Small intestine (tissue), 7 donors: Measurements from ENCODE around the gene DENR. TPM values are rescaled to one million over a fixed set of nuclear protein-coding genes. Genes with fewer than 3 reads are reported as not detected.
"Not testable (repeated sequence)": the region's sequence is repeated elsewhere in the genome, so short reads cannot be mapped to it uniquely, and the experiment has no call there.

Experiments used
- DNase-seq, 2 donors: peaks; one replicate each; pipeline versions ENCODE4 v3.0.0 to v3.0.0-alpha.2; 2013
- FAIRE-seq: peaks from 2 replicates; lab custom pipeline; 2012; peaks lifted over from hg19 to GRCh38; lab: Jason Lieb, UNC
- H3K27ac ChIP-seq, 3 donors: one replicate each; pipeline ENCODE4 v1.5.1; 2013; ENCODE audit warnings: low read length in 2 of 3, mild to moderate bottlenecking in 2 of 3, control low read depth in 1 of 3, inconsistent platforms in 1 of 3, low read depth in 1 of 3, moderate library complexity in 1 of 3
- H3K27me3 ChIP-seq, 3 donors: one replicate each; pipeline ENCODE4 v1.6.1; 2013; ENCODE audit warnings: low read length in 3 of 3, inconsistent platforms in 1 of 3; ENCODE audit not compliant: control insufficient read depth in 3 of 3, insufficient read depth in 3 of 3
- H3K36me3 ChIP-seq, 3 donors: one replicate each; pipeline ENCODE4 v1.6.1; 2013; ENCODE audit warnings: low read length in 3 of 3, inconsistent platforms in 1 of 3, low read depth in 1 of 3, mild to moderate bottlenecking in 1 of 3, moderate library complexity in 1 of 3; ENCODE audit not compliant: control insufficient read depth in 3 of 3, insufficient read depth in 2 of 3
- H3K4me1 ChIP-seq, 3 donors: one replicate each; pipeline ENCODE4 v1.6.1; 2013; ENCODE audit warnings: low read length in 2 of 3, inconsistent platforms in 1 of 3, low read depth in 1 of 3, mild to moderate bottlenecking in 1 of 3, moderate library complexity in 1 of 3; ENCODE audit not compliant: control insufficient read depth in 3 of 3, insufficient read depth in 2 of 3
- H3K4me3 ChIP-seq, 3 donors: one replicate each; pipeline ENCODE4 v1.5.1; 2013; ENCODE audit warnings: low read length in 3 of 3, control low read depth in 1 of 3, inconsistent platforms in 1 of 3, low read depth in 1 of 3, mild to moderate bottlenecking in 1 of 3, moderate library complexity in 1 of 3
- H3K9me3 ChIP-seq, 2 donors: one replicate each; pipeline ENCODE4 v1.6.1; 2013; ENCODE audit warnings: low read depth in 1 of 2, low read length in 1 of 2; ENCODE audit not compliant: control insufficient read depth in 2 of 2, insufficient read depth in 1 of 2
- WGBS, 3 donors: extraction: QIAGEN DNeasy Blood & Tissue Kit; methylation state at CpG; one replicate each; pipeline ENCODE4 v1.1.7; 2013; 5-methylcytosine and 5-hydroxymethylcytosine counted together
- polyA plus RNA-seq, 4 donors: library from polyadenylated mRNA; stranded (reverse) in 3 of 4; unstranded in 1 of 4; fragments of 200-250 nt in 3 of 4; fragments of 120-200 nt in 1 of 4; gene quantifications; one replicate each; pipeline versions ENCODE4 v1.2.1 to v1.2.3, GENCODE V29; 2013
- donor health status: healthy with polysubstance abuse.
- donor health status: control.
- donor health status: control.
- donor health status: Bipolar disorder and iron deficiency.
- donor health status: healthy.

DENR gene
- polyA plus RNA-seq, 4 donors: 23.7 to 56.0 (median 31.7) TPM

- not testable (repeated sequence) for H3K4me1 ChIP-seq, H3K27ac ChIP-seq, H3K4me3 ChIP-seq, H3K27me3 ChIP-seq, DNase-seq, H3K9me3 ChIP-seq, H3K36me3 ChIP-seq, FAIRE-seq
- WGBS, 3 donors: 66 to 87% (median 84%) methylated on average over 6 of the region's 6 CpGs
These were observed 37.4 kb upstream of the DENR start for GRCh38 chr12:122715211-122715610.

GRCh38 chr12:122716658-122717057, 36.0 kb upstream of the DENR start, which contains the start of gene HCAR3:
TSS of gene HCAR3 (minus strand) at chr12:122716811. CDS start at chr12:122716737, 74 bp downstream.
- WGBS, 3 donors: 78 to 86% (median 82%) methylated on average over 10 of the region's 10 CpGs
- H3K4me1 ChIP-seq: peaks cover 0 to 13% (median 0%) of the 10 kb centered on the region in 3 donors

GRCh38 chr12:122721057-122721545, 31.5 kb upstream of the DENR start:
- Histone ChIP-seq H3K4me1 (peaks cover 0 to 18% (median 0%) of the 10 kb centered on the region in 3 donors), H3K27me3 (no peaks in the 10 kb centered on the region), H3K9me3 (no peaks in the 10 kb centered on the region), H3K27ac (peak overlapping the region in 1 of 3 donors; percentile 36), H3K4me3 (no peak overlapping the region), H3K36me3 (no peaks in the 10 kb centered on the region)
- FAIRE-seq (no peak), DNase-seq (peak; percentile 78 to 85)
- 23 to 48% (median 34%) methylated on average over 11 of the region's 11 CpGs for WGBS, 3 donors

More at GRCh38 chr12:122716658-122717057, 36.0 kb upstream of the DENR start, which contains the start of gene HCAR3:
- DNase-seq, H3K9me3 ChIP-seq, FAIRE-seq, H3K27me3 ChIP-seq, H3K4me3 ChIP-seq, H3K27ac ChIP-seq, H3K36me3 ChIP-seq: not testable (repeated sequence)

DNA sequence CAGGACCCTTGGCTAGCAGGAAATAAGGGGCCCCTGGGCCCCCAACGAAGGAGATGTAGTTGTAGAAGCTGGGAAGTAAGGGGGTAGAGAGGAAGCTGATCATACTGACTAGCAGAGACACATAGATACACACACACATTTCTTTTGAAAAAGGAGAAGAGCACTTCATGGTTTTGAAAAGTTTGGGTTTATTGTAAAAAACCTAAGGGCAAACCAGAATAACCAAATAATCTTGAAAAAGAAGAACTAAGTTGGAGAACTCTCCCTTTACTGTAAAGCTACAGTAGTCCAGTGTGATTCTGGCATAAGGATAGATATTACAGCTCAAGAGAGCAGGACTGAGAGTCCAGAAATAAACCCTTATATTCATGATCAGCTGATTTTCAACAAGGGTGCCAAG, 30.2 kb upstream of the DENR start:
- Histone ChIP-seq H3K27me3 (no peaks in the 10 kb centered on the region), H3K9me3 (no peaks in the 10 kb centered on the region), H3K4me3 (no peak overlapping the region), H3K4me1 (peaks cover 0 to 22% (median 0%) of the 10 kb centered on the region in 3 donors), H3K36me3 (no peaks in the 10 kb centered on the region), H3K27ac (no peak overlapping the region)
- no peak for FAIRE-seq
- 56 to 81% (median 76%) methylated on average over 1 of the region's 1 CpG for WGBS, 3 donors
- DNase-seq: no peak

- WGBS, 3 donors: 86 to 89% (median 88%) methylated on average over 12 of the region's 12 CpGs
- no peaks in the 10 kb centered on the region for H3K36me3 ChIP-seq
- no peaks in the 10 kb centered on the region for H3K9me3 ChIP-seq
- DNase-seq: no peak
- no peak overlapping the region for H3K27ac ChIP-seq
- H3K27me3 ChIP-seq: no peaks in the 10 kb centered on the region
- peaks cover 0 to 22% (median 0%) of the 10 kb centered on the region in 3 donors for H3K4me1 ChIP-seq
- FAIRE-seq: no peak
- no peak overlapping the region for H3K4me3 ChIP-seq
These were observed 27.9 kb upstream of the DENR start for GRCh38 chr12:122724641-122725243.

DNA sequence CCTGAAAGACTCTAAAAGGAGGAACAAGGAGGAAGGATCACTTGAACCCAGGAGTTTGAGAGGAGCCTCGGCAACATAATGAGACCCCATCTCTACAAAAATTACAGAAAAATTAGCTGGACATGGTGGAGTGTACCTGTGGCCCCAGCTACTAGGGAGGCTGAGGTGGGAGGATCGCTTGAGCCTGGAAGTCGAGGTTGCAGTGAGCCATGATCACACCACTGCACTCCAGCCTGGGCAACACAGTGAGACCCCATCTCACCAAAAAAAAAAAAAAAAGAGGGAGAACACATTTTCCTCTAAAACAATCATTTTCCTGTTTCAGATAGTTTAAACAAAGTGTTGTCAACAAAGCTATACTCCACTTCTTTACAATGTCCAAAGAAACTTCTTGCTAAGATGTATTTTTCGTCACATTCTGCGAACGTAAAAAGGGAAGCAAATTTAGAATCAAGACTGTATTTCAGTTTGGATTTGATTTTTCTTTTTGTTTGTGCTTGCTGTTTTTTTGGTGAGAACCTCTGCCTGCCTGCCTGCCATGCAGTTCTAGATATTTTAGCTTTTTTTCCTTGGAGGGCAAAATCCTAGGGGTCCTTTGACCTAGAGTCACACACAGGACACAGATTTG, 27.1 kb upstream of the DENR start:
- Histone ChIP-seq H3K4me3 (no peak overlapping the region), H3K4me1 (peaks cover 0 to 17% (median under 1%) of the 10 kb centered on the region in 3 donors), H3K9me3 (no peaks in the 10 kb centered on the region), H3K36me3 (no peaks in the 10 kb centered on the region), H3K27ac (peak overlapping the region in 1 of 3 donors; percentile 54), H3K27me3 (no peaks in the 10 kb centered on the region)
- DNase-seq (no peak), FAIRE-seq (no peak)
- 84 to 88% (median 87%) methylated on average over 6 of the region's 6 CpGs for WGBS, 3 donors

GRCh38 chr12:122726080-122726558, 26.5 kb upstream of the DENR start:
- FAIRE-seq (no peak), DNase-seq (peak in 1 of 2 donors; percentile 62)
- Histone ChIP-seq H3K9me3 (no peaks in the 10 kb centered on the region), H3K27ac (peak overlapping the region in 1 of 3 donors; percentile 54), H3K4me3 (no peak overlapping the region), H3K36me3 (no peaks in the 10 kb centered on the region), H3K27me3 (no peaks in the 10 kb centered on the region), H3K4me1 (peaks cover 0 to 13% (median 3%) of the 10 kb centered on the region in 3 donors)
- WGBS, 3 donors: 24 to 28% (median 24%) methylated on average over 5 of the region's 5 CpGs

GRCh38 chr12:122729583-122730214, 22.9 kb upstream of the DENR start:
- no peak overlapping the region for H3K27ac ChIP-seq
- no peaks in the 10 kb centered on the region for H3K27me3 ChIP-seq
- peaks cover 0 to 4% (median 3%) of the 10 kb centered on the region in 3 donors for H3K4me1 ChIP-seq
- FAIRE-seq (no peak), DNase-seq (no peak)
- H3K36me3 ChIP-seq: no peaks in the 10 kb centered on the region
- H3K4me3 ChIP-seq: no peak overlapping the region
- H3K9me3 ChIP-seq: no peaks in the 10 kb centered on the region
- WGBS, 3 donors: 90 to 91% (median 90%) methylated on average over 27 of the region's 27 CpGs
